ENCODE results near the gene SLC25A40.

- TF ChIP-seq CTCF (IDR thresholded peaks at IDR 0.05) (no peak), POLR2A (IDR thresholded peaks at IDR 0.05) (no peak)
These were observed 44.4 kb upstream of the SLC25A40 start for GRCh38 chr7:87920578-87920977.

Measured in thyroid gland (tissue), 4 donors.